Trophoblast cell (in vitro differentiated cells and primary cell): ENCODE measurements around the gene KCNC4.

Experiments used
- DNase-seq, 2 donors: peaks; one replicate each; pipeline ENCODE4 v3.0.0-alpha.2; 2016
- H2AFZ ChIP-seq: 2 replicates; pipeline ENCODE4 v1.6.1; 2013; ENCODE audit warnings: low read length, moderate library complexity, mild to moderate bottlenecking; ENCODE audit not compliant: insufficient read depth, poor library complexity
- H2AK5ac ChIP-seq: 2 replicates; pipeline ENCODE4 v1.6.1; 2013; ENCODE audit warnings: mild to moderate bottlenecking, low read length
- H2BK120ac ChIP-seq: 2 replicates; pipeline ENCODE4 v1.6.1; 2013; ENCODE audit warnings: low read length, mild to moderate bottlenecking, moderate library complexity; ENCODE audit not compliant: insufficient read depth, poor library complexity
- H2BK12ac ChIP-seq: 2 replicates; pipeline ENCODE4 v1.6.1; 2013; ENCODE audit warnings: mild to moderate bottlenecking, low read length, moderate library complexity
- H2BK5ac ChIP-seq: 2 replicates; pipeline ENCODE4 v1.6.1; 2013; ENCODE audit warnings: low read length, low read depth, moderate library complexity, mild to moderate bottlenecking; ENCODE audit not compliant: poor library complexity
- H3K14ac ChIP-seq: 2 replicates; pipeline ENCODE4 v1.6.1; 2013; ENCODE audit warnings: mild to moderate bottlenecking, low read length
- H3K18ac ChIP-seq: 2 replicates; pipeline ENCODE4 v1.6.1; 2013; ENCODE audit warnings: mild to moderate bottlenecking, low read length
- H3K23ac ChIP-seq: 2 replicates; pipeline ENCODE4 v1.6.1; 2013; ENCODE audit warnings: low read length
- H3K27ac ChIP-seq: 2 replicates; pipeline ENCODE4 v1.5.1; 2013; ENCODE audit warnings: low read depth, mild to moderate bottlenecking, inconsistent platforms, low read length, moderate library complexity
- H3K27me3 ChIP-seq: 2 replicates; pipeline ENCODE4 v1.6.1; 2013; ENCODE audit warnings: inconsistent platforms, mild to moderate bottlenecking, low read length, moderate library complexity; ENCODE audit not compliant: insufficient read depth
- H3K36me3 ChIP-seq, 2 experiments: 1 replicate in 1 of 2; 2 replicates in 1 of 2; pipeline ENCODE4 v1.6.1; 2013; ENCODE audit warnings: low read length in 2 of 2, mild to moderate bottlenecking in 2 of 2, moderate library complexity in 1 of 2; ENCODE audit not compliant: insufficient read depth in 2 of 2, control insufficient read depth in 1 of 2
- H3K4ac ChIP-seq: 2 replicates; pipeline ENCODE4 v1.6.1; 2013; ENCODE audit warnings: low read depth, mild to moderate bottlenecking, low read length, moderate library complexity
- H3K4me1 ChIP-seq, 2 experiments: 1 replicate in 1 of 2; 2 replicates in 1 of 2; pipeline ENCODE4 v1.6.1; 2013; ENCODE audit warnings: low read length in 2 of 2, mild to moderate bottlenecking in 2 of 2, moderate library complexity in 1 of 2; ENCODE audit not compliant: insufficient read depth in 2 of 2, control insufficient read depth in 1 of 2
- H3K4me2 ChIP-seq: 2 replicates; pipeline ENCODE4 v1.6.1; 2013; ENCODE audit warnings: inconsistent platforms, mild to moderate bottlenecking, low read length, moderate library complexity
- H3K4me3 ChIP-seq: 2 replicates; pipeline ENCODE4 v1.5.1; 2013; ENCODE audit warnings: mild to moderate bottlenecking, low read depth, low read length, inconsistent platforms
- H3K79me1 ChIP-seq: one replicate; pipeline ENCODE4 v1.6.1; 2013; ENCODE audit warnings: low read length
- H3K79me2 ChIP-seq: 2 replicates; pipeline ENCODE4 v1.6.1; 2013; ENCODE audit warnings: low read length, mild to moderate bottlenecking; ENCODE audit not compliant: control insufficient read depth, insufficient read depth, poor library complexity
- H3K9ac ChIP-seq: 2 replicates; pipeline ENCODE4 v1.6.1; 2013; ENCODE audit warnings: mild to moderate bottlenecking, low read length
- H3K9me3 ChIP-seq: 2 replicates; pipeline ENCODE4 v1.6.1; 2013; ENCODE audit warnings: low read depth, mild to moderate bottlenecking, control low read depth, inconsistent platforms, low read length; ENCODE audit not compliant: insufficient read depth
- H4K12ac ChIP-seq: 2 replicates; pipeline ENCODE4 v1.6.1; 2013; ENCODE audit warnings: low read depth, mild to moderate bottlenecking, low read length, moderate library complexity
- H4K8ac ChIP-seq: 2 replicates; pipeline ENCODE4 v1.6.1; 2013; ENCODE audit warnings: low read depth, mild to moderate bottlenecking, low read length, moderate library complexity
- H4K91ac ChIP-seq: one replicate; pipeline ENCODE4 v1.6.1; 2013; ENCODE audit warnings: low read depth, mild to moderate bottlenecking, low read length, moderate library complexity
- WGBS: extraction: QIAGEN DNeasy Blood & Tissue Kit; methylation state at CpG from one replicate; pipeline ENCODE4 v1.1.7; 2013; ENCODE audit warnings: missing lambda C conversion rate; ENCODE audit not compliant: insufficient read length, insufficient coverage; ENCODE audit errors: extremely low coverage; 5-methylcytosine and 5-hydroxymethylcytosine counted together

Gene KCNC4

DNA sequence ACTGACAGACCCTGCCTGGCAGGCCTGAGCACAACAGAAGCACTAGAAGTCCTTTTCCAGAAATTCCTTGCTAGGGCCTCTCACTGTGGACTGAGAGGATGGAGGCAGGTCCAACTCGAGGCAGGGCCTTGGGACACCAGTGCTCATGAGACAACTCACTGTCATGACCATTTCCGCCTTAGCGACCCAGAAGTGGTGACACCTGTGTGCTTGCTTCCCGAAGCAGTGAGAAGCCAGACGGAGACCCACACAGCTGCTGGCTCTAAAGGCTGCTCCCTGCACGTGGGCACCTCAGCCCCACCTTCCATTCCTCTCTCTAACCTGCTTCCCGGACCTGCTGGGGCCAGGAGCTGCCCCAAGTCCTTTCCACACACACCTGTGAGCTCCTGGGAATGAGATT is 33.0 kb downstream of the KCNC4 start:
- no peaks in the 10 kb centered on the region for H3K79me2 ChIP-seq
- H4K8ac ChIP-seq = no peak overlapping the region
- no peak overlapping the region for H2AFZ ChIP-seq
- no peak overlapping the region for H3K4me2 ChIP-seq
- H3K23ac ChIP-seq = no peak overlapping the region
- H2AK5ac ChIP-seq = no peak overlapping the region
- no peak for DNase-seq
- H2BK12ac ChIP-seq = no peak overlapping the region
- H3K36me3 ChIP-seq = no peaks in the 10 kb centered on the region
- H3K27ac ChIP-seq = no peak overlapping the region
- no peak overlapping the region for H3K4me3 ChIP-seq
- no peak overlapping the region for H4K12ac ChIP-seq
- H3K79me1 ChIP-seq = no peaks in the 10 kb centered on the region
- H3K4ac ChIP-seq = no peak overlapping the region
- no peak overlapping the region for H2BK120ac ChIP-seq
- H3K4me1 ChIP-seq = no peaks in the 10 kb centered on the region
- H3K9ac ChIP-seq = no peak overlapping the region
- H3K27me3 ChIP-seq = no peaks in the 10 kb centered on the region
- H2BK5ac ChIP-seq = no peak overlapping the region
- no peak overlapping the region for H3K18ac ChIP-seq
- no CpG with 5 or more reads among the region's 7 CpGs for WGBS
- no peak overlapping the region for H4K91ac ChIP-seq
- H3K9me3 ChIP-seq = no peaks in the 10 kb centered on the region
- H3K14ac ChIP-seq = no peak overlapping the region

DNA sequence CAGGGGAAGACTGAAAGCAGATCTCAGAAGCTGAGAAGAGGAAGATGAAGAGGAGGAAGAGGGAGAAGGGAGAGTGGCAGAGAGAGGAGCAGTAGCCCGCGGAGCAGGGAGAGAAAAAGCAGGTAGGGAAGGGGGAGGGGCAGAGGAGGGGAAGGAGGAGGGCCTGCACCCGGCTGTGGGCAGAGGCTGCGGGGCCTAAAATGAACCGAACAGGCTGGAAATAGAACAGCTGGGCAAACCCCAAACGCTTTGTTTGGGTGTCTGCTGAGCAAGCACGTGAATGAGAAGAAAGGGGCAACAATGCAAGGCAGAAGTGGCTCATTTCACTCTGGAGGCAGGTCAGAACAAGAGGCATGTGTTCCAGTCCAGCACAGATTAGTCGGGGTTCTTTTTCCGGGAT is 33.5 kb downstream of the KCNC4 start:
- Histone ChIP-seq H2AK5ac (no peak overlapping the region), H4K8ac (no peak overlapping the region), H3K79me1 (no peaks in the 10 kb centered on the region), H4K91ac (no peak overlapping the region), H4K12ac (no peak overlapping the region), H3K4me1 (no peaks in the 10 kb centered on the region), H3K27me3 (no peaks in the 10 kb centered on the region), H2BK5ac (no peak overlapping the region), H3K79me2 (no peaks in the 10 kb centered on the region), H2BK12ac (no peak overlapping the region), H3K9me3 (no peaks in the 10 kb centered on the region), H3K27ac (no peak overlapping the region), H3K18ac (no peak overlapping the region), H3K14ac (no peak overlapping the region), H2BK120ac (no peak overlapping the region), H3K4ac (no peak overlapping the region), H2AFZ (no peak overlapping the region), H3K23ac (no peak overlapping the region), H3K4me2 (no peak overlapping the region), H3K4me3 (no peak overlapping the region), H3K9ac (no peak overlapping the region), H3K36me3 (no peaks in the 10 kb centered on the region)
- no peak for DNase-seq
- no CpG with 5 or more reads among the region's 9 CpGs for WGBS

DNA sequence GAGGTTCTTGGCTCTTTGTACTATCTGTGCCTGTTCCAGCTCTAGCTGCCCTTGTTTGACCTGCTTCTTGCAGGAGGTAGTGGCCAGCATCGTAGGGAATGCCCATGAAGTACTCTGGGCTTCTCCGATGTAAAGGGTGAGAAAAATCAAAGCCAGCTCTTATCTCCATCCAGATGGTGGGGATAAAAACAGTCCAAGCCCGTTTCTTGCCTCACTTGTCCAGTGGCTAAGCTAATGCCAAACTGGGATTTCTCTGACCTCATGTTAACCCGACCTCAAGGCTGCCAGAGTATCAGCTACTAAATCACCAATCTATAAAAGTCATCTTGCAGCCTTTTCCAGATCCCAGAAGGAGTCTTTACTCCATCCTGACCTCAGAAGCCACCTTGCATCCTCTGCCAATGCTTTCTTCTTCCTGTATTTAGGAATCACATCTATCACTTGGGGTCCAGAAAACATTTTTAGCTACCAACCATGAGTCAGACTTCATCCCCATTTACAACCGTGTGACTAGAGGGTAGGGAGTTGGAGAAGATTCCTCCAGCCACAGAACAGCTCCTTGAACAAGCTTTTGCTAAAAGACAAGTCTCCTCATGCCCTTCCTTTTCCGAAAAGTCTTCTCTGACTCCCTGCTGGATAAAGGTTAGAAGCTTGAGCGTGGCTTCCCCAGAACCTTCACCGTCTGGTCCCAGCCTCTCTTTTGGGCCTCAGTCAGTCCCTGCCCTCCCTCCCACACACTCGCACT is 35.9 kb downstream of the KCNC4 start:
- H3K23ac ChIP-seq = no peak overlapping the region
- H2BK120ac ChIP-seq = no peak overlapping the region
- no peak overlapping the region for H3K27ac ChIP-seq
- H3K79me2 ChIP-seq = no peaks in the 10 kb centered on the region
- H3K9ac ChIP-seq = no peak overlapping the region
- H4K91ac ChIP-seq = no peak overlapping the region
- H3K4me2 ChIP-seq = no peak overlapping the region
- no peak overlapping the region for H3K4me3 ChIP-seq
- no CpG with 5 or more reads among the region's 9 CpGs for WGBS
- no peak overlapping the region for H4K12ac ChIP-seq
- H3K18ac ChIP-seq = no peak overlapping the region
- no peak overlapping the region for H4K8ac ChIP-seq
- no peak for DNase-seq
- no peak overlapping the region for H2AK5ac ChIP-seq
- no peak overlapping the region for H3K14ac ChIP-seq
- H2BK12ac ChIP-seq = no peak overlapping the region
- no peak overlapping the region for H3K4ac ChIP-seq
- no peak overlapping the region for H2BK5ac ChIP-seq
- H3K9me3 ChIP-seq = no peaks in the 10 kb centered on the region
- H3K27me3 ChIP-seq = no peaks in the 10 kb centered on the region
- H3K79me1 ChIP-seq = no peaks in the 10 kb centered on the region
- no peak overlapping the region for H2AFZ ChIP-seq
- H3K4me1 ChIP-seq = no peaks in the 10 kb centered on the region
- no peaks in the 10 kb centered on the region for H3K36me3 ChIP-seq

DNA sequence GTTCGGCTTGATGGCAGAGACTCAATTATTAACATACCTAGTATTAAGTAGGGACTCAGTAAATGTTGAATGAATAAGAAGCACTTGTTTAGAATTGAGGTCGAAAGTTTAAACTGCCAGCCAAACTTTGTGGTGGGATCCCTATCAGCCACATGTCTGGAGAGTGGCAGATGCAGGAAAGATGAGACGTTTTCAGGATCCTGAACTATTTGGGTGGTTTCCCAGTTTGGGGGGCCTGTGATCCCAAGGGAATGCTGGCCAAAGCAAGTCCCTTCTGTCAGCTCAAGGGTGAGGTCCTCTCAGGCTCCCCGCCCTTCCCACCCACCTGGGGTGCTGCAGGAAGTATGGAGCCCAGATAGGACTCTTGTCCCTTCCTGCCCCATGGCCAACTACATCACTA is 38.6 kb downstream of the KCNC4 start:
- Histone ChIP-seq H3K4me2 (no peak overlapping the region), H4K12ac (no peak overlapping the region), H3K79me2 (no peaks in the 10 kb centered on the region), H2BK12ac (no peak overlapping the region), H3K4ac (no peak overlapping the region), H3K27me3 (no peaks in the 10 kb centered on the region), H2BK5ac (no peak overlapping the region), H3K9ac (no peak overlapping the region), H3K4me1 (no peaks in the 10 kb centered on the region), H3K14ac (no peak overlapping the region), H3K4me3 (no peak overlapping the region), H2AFZ (no peak overlapping the region), H3K9me3 (no peaks in the 10 kb centered on the region), H3K18ac (no peak overlapping the region), H3K36me3 (no peaks in the 10 kb centered on the region), H3K23ac (no peak overlapping the region), H3K79me1 (no peaks in the 10 kb centered on the region), H2AK5ac (no peak overlapping the region), H4K91ac (no peak overlapping the region), H2BK120ac (no peak overlapping the region), H4K8ac (no peak overlapping the region), H3K27ac (no peak overlapping the region)
- WGBS = no CpG with 5 or more reads among the region's 4 CpGs
- DNase-seq = no peak
